Stimulated activated naive CD8-positive, alpha-beta T cell treated with anti-CD3 and anti-CD28 coated beads, Interleukin-15, Interleukin-2, amounts not matched to agents 100 ng/mL and 50 ng/mL, for 24 hours (primary cell): ENCODE measurements around the gene GDF7.

Experiments used
- H3K27ac Mint-ChIP-seq: one replicate; pipeline ENCODE4 v1.8.0; 2021; ENCODE audit warnings: mild to moderate bottlenecking, mixed read lengths
- H3K27me3 Mint-ChIP-seq: one replicate; pipeline ENCODE4 v1.8.0; 2021; ENCODE audit warnings: mixed read lengths
- H3K36me3 Mint-ChIP-seq: one replicate; pipeline ENCODE4 v1.8.0; 2021; ENCODE audit warnings: low read depth, mixed read lengths
- H3K4me1 Mint-ChIP-seq: one replicate; pipeline ENCODE4 v1.8.0; 2021; ENCODE audit warnings: low read depth, mixed read lengths
- H3K4me3 Mint-ChIP-seq: one replicate; pipeline ENCODE4 v1.8.0; 2021; ENCODE audit warnings: mild to moderate bottlenecking, mixed read lengths
- H3K9me3 Mint-ChIP-seq: one replicate; pipeline ENCODE4 v1.8.0; 2021; ENCODE audit warnings: mixed read lengths

The GDF7 gene

DNA sequence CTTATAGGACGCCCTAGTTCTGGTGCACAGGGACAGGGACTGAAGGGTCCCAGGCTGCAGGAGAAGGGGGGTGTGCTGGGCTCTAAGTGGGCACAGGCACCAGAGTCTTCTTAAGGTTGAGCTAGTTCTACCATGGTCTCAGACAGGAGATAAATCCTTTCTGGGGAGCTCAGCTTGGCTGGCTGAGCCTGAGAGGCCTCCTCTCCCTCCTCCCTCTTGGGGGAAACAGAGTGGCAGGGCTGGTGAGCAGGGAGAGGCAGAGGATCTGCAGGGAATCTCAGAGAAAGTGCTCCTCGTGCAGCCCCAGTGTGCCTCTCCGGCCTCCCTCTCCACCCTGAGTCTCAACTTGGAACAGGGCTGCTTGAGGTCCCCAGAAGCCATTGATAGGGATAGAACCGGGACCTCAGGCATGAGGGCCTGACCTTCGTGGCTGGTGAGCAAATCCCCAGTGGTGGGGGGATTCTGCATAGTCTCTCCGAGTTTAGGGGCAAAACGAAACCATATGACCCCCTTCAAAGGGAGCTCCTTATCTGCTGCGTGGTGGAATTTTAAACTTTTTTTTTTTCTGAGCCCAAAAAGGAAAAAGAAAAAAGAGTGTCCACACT is 2.0 kb downstream of the GDF7 start:
- Mint-ChIP-seq H3K4me3 (no peak overlapping the region), H3K27ac (no peak overlapping the region), H3K27me3 (peaks cover 66% of the 10 kb centered on the region), H3K9me3 (no peaks in the 10 kb centered on the region), H3K4me1 (peaks cover 8% of the 10 kb centered on the region), H3K36me3 (no peaks in the 10 kb centered on the region)

DNA sequence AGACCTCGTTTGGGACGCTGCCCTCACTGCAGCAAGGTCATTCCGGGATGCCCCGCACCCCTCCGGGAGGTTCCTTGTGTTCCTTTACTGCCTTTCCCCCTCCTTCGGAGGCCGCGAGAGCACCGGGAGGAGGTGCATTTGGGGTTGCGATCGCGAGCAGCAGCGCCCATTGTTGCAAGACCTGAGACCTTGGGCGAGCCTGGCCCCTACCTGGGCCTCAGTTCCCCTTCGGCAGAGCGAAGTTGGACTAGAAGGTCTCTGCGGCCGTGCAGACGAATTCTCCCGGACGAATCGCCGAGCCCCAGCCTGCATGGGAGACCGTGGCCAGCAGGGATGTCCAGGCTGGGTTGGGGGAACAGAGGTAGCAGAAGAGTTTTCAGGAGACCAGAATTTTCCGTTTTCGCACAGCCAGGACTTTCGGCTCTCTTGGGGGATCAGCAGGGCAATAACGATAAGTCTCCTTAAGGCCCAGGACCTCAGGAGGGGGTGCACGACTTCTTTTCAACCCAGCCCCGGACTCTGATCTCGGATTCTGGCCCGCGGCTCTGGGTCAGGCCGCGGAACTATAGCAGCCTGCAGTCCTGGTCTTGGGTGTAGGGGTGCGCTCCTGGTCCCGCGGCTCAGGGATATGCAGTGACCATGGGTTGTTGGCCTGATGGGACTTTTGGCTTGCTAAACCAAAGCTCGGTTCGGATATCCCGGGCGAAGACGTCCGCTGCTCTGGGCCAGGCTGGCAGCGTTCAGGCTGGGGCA is 2.8 kb downstream of the GDF7 start:
- Mint-ChIP-seq H3K27me3 (peaks cover 58% of the 10 kb centered on the region), H3K4me3 (no peak overlapping the region), H3K9me3 (no peaks in the 10 kb centered on the region), H3K4me1 (peaks cover 8% of the 10 kb centered on the region), H3K36me3 (no peaks in the 10 kb centered on the region), H3K27ac (no peak overlapping the region)

DNA sequence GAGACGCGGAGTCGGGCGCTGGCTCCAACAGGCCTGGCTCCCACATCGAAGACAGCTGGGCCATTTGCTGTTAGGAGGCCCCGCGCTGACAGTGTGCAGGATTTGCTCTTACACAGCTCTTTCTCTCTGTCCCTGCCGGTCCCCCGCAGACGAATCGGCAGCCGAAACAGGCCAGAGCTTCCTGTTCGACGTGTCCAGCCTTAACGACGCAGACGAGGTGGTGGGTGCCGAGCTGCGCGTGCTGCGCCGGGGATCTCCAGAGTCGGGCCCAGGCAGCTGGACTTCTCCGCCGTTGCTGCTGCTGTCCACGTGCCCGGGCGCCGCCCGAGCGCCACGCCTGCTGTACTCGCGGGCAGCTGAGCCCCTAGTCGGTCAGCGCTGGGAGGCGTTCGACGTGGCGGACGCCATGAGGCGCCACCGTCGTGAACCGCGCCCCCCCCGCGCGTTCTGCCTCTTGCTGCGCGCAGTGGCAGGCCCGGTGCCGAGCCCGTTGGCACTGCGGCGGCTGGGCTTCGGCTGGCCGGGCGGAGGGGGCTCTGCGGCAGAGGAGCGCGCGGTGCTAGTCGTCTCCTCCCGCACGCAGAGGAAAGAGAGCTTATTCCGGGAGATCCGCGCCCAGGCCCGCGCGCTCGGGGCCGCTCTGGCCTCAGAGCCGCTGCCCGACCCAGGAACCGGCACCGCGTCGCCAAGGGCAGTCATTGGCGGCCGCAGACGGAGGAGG is 3.5 kb downstream of the GDF7 start:
- no peaks in the 10 kb centered on the region for H3K9me3 Mint-ChIP-seq
- H3K27me3 Mint-ChIP-seq, result peaks cover 51% of the 10 kb centered on the region
- no peaks in the 10 kb centered on the region for H3K36me3 Mint-ChIP-seq
- H3K27ac Mint-ChIP-seq, result no peak overlapping the region
- no peak overlapping the region for H3K4me3 Mint-ChIP-seq
- peaks cover 9% of the 10 kb centered on the region for H3K4me1 Mint-ChIP-seq

DNA sequence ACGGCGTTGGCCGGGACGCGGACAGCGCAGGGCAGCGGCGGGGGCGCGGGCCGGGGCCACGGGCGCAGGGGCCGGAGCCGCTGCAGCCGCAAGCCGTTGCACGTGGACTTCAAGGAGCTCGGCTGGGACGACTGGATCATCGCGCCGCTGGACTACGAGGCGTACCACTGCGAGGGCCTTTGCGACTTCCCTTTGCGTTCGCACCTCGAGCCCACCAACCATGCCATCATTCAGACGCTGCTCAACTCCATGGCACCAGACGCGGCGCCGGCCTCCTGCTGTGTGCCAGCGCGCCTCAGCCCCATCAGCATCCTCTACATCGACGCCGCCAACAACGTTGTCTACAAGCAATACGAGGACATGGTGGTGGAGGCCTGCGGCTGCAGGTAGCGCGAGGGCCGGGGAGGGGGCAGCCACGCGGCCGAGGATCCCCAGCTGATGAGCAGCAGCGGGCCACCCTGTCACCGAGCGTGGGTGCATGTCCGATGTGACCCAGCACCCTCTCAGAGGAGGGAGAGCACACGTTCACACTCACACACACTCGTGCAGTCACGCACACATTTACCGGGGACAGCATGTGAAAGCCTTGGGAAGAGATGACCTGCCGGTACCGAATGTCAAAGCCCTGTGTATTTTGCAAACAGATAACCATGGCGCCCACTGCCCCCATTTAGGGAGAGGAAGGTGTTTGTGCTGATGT is 4.2 kb downstream of the GDF7 start:
- H3K27ac Mint-ChIP-seq, result no peak overlapping the region
- no peaks in the 10 kb centered on the region for H3K36me3 Mint-ChIP-seq
- peaks cover 12% of the 10 kb centered on the region for H3K4me1 Mint-ChIP-seq
- no peak overlapping the region for H3K4me3 Mint-ChIP-seq
- peaks cover 47% of the 10 kb centered on the region for H3K27me3 Mint-ChIP-seq
- no peaks in the 10 kb centered on the region for H3K9me3 Mint-ChIP-seq

DNA sequence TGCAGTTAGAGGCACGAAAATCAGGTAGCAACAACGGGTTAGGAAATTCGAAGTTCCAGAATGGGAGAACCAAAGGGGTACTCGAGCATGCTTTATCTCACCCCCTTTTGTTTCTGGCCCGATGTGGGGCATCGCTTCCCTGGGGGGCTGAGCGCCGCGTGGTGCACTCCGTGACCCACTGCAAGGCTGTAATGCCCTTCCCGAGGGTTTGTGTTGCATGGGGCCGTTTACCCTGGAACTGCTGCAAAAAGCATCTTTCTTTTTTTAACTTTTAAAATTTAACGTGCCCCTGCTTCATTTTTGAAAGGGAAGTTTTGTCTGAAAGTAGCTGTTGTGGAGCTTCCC is 4.8 kb downstream of the GDF7 start:
- H3K4me3 Mint-ChIP-seq, result no peak overlapping the region
- no peaks in the 10 kb centered on the region for H3K9me3 Mint-ChIP-seq
- no peak overlapping the region for H3K27ac Mint-ChIP-seq
- no peaks in the 10 kb centered on the region for H3K36me3 Mint-ChIP-seq
- peaks cover 45% of the 10 kb centered on the region for H3K27me3 Mint-ChIP-seq
- H3K4me1 Mint-ChIP-seq, result peaks cover 12% of the 10 kb centered on the region

DNA sequence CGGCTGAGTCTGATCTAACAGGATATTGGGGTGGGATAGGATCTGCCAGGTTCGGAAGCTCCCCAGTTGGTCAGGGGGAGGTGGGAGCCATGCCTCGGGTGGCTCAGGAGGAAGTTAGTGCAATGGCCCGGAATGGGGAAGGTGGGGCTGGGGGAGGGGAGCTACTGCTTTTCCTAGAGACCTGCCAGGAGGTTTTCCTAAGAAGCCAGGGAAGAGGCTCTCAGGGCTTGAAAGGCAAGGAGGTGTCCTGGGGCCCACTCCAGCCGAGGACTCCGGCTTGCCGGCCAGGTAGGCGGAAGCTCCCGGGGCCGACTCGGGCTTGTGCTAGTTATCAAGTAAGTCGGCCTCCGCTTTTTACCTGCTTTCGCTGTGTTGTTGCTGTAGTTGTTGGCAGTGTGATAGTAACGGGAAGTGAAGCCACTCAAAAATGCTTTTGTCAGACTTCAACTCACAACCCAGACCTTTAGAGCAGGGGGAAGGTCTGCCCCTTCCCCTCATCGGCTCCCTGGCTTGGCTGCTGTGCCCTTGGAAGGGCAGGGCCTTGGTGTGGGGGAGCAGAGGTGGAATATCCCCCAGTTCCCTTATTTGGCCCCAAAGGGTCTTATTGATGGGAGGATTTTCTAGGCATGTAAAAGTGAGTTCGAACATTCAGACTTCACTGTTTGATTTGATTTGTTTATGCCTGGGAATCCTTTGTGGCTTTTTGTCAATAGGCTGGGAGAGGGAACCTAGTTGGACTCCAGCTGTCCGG is 5.4 kb downstream of the GDF7 start:
- Mint-ChIP-seq H3K27ac (no peak overlapping the region), H3K9me3 (no peaks in the 10 kb centered on the region), H3K27me3 (peaks cover 45% of the 10 kb centered on the region), H3K4me3 (no peak overlapping the region), H3K36me3 (no peaks in the 10 kb centered on the region), H3K4me1 (peaks cover 12% of the 10 kb centered on the region)

DNA sequence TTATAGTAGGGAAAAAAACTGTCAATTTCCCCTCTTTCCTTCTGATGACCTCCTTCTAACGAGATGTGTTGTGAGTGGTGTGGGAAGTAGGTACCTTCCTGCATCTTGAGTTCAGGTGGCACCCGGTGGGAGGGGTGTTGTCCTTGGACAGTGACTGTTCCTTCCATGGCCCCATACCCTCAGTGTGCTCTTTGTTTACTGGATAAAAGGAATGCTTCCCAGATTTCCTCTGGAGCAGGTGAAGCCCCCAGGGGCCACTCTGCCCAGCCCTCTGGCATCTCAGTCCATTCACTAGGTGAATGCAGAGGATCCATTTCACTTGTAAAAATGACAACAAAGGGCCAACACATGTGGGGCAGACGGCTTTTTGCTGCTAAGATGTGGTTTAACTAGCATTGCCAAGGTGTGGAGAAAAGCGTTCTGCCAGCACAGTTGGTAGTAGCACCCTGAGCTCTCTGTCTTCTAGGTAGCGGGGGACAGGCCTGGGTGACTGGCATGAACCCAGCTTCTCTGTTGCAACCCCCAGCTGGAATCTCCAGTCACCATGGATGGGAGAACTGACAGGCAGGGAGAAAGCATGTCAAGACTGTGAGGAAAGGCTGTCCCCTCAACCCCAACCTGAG is 6.9 kb downstream of the GDF7 start:
- peaks cover 33% of the 10 kb centered on the region for H3K27me3 Mint-ChIP-seq
- H3K36me3 Mint-ChIP-seq, result no peaks in the 10 kb centered on the region
- no peak overlapping the region for H3K4me3 Mint-ChIP-seq
- H3K9me3 Mint-ChIP-seq, result no peaks in the 10 kb centered on the region
- peaks cover 6% of the 10 kb centered on the region for H3K4me1 Mint-ChIP-seq
- no peak overlapping the region for H3K27ac Mint-ChIP-seq

DNA sequence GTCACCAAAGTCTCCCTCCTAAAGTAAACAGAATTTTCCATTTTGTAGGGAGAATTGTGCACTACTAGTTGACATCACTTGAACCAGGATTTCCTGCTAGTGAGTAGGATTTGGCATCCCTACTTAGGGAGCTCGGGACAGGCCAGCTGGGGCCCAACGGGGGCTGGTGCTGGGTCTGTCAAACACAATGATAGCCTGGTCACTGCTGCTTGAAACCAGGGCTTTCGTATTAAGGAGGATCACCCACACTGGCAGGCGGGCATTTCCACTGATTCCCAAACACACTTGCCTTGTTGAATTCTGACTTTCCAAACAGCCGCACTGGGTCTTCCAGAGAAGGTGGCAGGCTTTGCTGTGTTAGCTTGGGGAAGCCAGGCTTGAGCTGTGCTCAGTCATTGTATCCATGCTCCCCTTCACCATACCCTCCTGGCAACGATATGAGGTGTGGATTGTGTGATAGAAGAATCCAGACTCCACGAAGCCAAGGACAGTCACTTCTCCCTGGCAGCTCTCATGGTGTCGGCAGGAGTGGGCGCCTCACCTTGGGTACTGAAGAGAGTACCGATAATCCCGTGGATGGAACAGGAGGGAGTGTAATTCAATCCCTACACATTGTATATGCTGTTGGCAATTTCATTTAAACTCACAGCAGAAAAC is 7.5 kb downstream of the GDF7 start:
- no peaks in the 10 kb centered on the region for H3K9me3 Mint-ChIP-seq
- no peaks in the 10 kb centered on the region for H3K36me3 Mint-ChIP-seq
- peaks cover 6% of the 10 kb centered on the region for H3K4me1 Mint-ChIP-seq
- peaks cover 27% of the 10 kb centered on the region for H3K27me3 Mint-ChIP-seq
- H3K27ac Mint-ChIP-seq, result no peak overlapping the region
- H3K4me3 Mint-ChIP-seq, result no peak overlapping the region

DNA sequence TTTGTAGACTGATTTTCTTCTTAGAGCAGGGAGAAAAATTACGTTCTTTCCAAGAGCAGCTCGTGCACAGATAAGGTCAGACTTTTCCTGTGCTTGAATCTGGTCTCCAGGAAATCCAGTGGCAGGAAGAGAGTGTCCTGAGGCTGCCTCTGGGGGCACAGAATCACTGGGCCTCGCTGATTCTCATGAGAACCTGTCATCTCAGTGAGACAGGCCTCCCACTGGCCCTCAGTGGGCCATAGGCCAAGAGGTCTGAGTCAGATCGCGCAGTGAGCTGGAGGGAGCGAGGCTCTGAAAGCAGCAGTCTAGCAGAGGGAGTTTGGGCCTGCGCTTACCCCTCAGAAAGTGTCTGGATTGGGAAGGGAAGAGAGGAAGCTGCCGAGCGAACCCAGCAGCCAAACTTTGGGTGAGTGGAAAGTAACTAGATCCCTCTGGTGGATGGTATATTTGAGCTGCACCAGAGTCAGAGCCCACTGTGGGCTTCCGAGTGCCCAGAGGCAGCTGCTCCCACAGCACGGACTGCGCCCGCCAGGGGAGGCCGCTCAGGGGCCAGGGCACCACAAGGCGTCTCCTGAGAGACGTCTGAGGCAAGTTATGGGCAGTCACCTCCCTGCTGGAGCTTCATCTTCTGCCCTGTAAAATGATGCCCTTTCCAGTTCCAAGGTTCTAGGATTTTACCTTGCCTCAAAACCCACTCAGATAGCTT is 8.2 kb downstream of the GDF7 start:
- H3K4me1 Mint-ChIP-seq, result peaks cover 6% of the 10 kb centered on the region
- H3K27ac Mint-ChIP-seq, result no peak overlapping the region
- no peaks in the 10 kb centered on the region for H3K9me3 Mint-ChIP-seq
- H3K27me3 Mint-ChIP-seq, result peaks cover 21% of the 10 kb centered on the region
- H3K36me3 Mint-ChIP-seq, result no peaks in the 10 kb centered on the region
- H3K4me3 Mint-ChIP-seq, result no peak overlapping the region

DNA sequence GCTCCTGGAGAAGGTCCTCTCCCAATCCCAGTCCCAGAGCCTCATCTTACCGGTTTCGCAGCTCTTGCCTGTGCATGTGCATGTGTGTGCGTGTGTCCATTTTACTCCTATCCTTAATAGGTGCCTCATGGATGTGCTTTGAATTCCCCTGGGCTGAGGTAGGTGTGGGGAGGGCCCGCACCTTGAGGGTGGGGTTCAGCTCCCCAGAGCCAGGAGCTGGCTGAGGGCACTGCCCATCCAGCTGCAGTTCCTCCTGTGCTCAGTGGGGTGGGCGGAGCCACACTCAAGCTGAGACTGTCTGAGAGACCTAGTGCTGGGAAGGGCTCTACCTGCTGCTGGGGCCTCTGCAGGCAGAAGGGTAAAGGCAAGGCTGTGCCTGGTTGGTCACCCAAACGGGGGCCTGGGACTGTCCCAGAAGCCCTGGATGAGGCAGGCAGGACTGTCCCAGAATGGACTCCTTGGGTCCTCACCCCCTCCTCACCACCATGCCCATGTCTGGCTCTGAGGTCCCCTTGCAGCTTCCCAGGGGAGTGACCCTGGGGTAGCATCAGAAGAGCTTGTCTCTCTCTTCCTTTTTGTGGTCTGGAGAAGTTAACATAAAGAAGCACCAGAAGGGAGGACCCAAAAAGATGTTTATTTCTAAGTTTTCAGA is 8.9 kb downstream of the GDF7 start:
- H3K4me3 Mint-ChIP-seq, result no peak overlapping the region
- no peaks in the 10 kb centered on the region for H3K36me3 Mint-ChIP-seq
- no peaks in the 10 kb centered on the region for H3K9me3 Mint-ChIP-seq
- peaks cover 6% of the 10 kb centered on the region for H3K4me1 Mint-ChIP-seq
- no peak overlapping the region for H3K27ac Mint-ChIP-seq
- peaks cover 21% of the 10 kb centered on the region for H3K27me3 Mint-ChIP-seq

DNA sequence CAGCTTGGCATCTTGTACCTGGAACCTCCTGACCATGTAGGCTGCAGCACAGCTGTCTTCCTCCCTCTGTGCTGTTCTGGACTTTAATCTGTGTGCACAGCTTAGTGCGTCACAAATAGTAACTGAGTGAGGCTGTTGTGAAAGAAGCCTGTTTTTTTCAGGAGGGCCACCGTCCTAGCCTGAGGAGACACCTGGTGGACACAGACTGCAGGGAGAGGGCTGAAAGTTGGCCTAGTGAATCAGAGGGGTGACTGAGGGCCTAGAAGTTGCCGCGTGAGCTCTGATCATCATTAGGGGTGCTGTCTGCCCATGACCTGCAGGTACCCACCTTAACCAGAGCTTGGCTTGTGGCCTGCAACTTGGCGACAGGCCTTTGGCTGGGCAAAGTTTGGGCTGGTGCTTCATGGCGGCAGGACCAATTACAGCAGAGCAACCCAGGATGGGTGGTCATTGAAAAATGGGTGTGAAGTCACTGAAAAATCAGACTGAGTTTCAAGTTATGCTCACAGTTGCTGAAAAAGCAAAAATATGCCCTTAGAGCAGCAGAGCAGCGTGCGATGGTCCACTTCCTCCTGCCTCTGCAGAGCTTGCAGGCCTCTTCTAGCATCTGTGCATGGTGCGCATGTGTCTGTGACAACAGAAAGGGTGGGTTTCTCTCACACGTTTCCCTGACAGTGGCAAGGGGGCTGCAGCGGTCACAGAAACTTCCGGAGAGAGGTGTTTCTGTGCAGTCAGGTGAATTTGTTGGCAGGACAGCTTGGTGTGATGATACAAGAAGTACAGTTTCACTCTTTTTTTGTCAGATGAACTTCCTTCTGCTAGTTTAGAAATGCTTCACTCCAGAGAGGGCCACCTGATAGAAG is 9.6 kb downstream of the GDF7 start:
- peaks cover 3% of the 10 kb centered on the region for H3K36me3 Mint-ChIP-seq
- H3K4me1 Mint-ChIP-seq, result peaks cover 6% of the 10 kb centered on the region
- no peak overlapping the region for H3K27ac Mint-ChIP-seq
- H3K4me3 Mint-ChIP-seq, result no peak overlapping the region
- H3K27me3 Mint-ChIP-seq, result peaks cover 15% of the 10 kb centered on the region
- no peaks in the 10 kb centered on the region for H3K9me3 Mint-ChIP-seq

DNA sequence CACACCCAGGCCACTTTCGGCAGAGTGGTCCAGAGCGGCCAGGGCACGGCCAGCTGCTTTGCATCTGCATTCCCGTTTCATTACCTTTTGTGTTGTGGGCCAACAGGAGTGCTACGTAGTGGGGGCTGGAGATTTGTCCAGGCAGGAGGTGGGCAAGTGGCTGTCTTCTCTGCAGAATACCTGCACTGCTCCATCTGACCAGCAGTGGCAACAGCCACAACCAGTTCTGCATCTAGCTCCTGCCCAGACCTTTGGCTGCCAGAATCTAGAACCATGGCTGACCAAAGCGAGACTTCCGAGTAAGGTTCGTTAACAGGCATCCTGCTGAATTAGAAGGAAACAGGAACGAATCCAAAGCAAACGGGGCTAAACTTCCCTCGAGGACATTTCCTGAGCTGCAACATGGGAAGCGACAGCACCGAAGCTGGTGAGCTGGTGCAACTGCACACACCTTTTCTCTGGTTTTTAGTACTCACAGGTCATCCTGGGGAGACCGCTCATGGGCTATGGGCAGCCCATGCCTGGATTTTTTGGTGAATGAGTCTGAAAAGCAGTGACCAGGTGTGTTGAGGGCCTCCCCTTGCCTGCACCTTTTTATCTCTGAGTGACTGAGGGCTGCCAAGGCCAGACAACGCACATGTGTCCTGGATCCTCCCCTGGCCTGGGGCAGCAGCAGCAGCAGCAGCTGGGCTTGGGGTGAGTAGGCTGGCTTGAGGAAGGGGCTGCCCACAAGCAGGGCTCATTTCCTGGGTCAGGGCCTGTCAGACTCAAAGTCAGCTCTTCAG is 10.5 kb downstream of the GDF7 start:
- no peak overlapping the region for H3K27ac Mint-ChIP-seq
- peaks cover 6% of the 10 kb centered on the region for H3K4me1 Mint-ChIP-seq
- H3K9me3 Mint-ChIP-seq, result no peaks in the 10 kb centered on the region
- H3K27me3 Mint-ChIP-seq, result peaks cover 7% of the 10 kb centered on the region
- peaks cover 12% of the 10 kb centered on the region for H3K36me3 Mint-ChIP-seq
- H3K4me3 Mint-ChIP-seq, result no peak overlapping the region
